GM18907 (cell line): ENCODE results near the gene DENND1A.

Experiments used
- ATAC-seq: cut with Tn5 transposase; IDR thresholded peaks from one replicate; pipeline ENCODE4 v1.9.1; 2021; ENCODE audit warnings: mild to moderate bottlenecking, moderate library complexity; ENCODE audit not compliant: unreplicated experiment

The DENND1A gene

GRCh38 chr9:123775289-123776284, 154.3 kb downstream of the DENND1A start:
- no peak for ATAC-seq

GRCh38 chr9:123773783-123774182, 156.1 kb downstream of the DENND1A start:
- no peak for ATAC-seq

- ATAC-seq: no peak
These were observed 157.0 kb downstream of the DENND1A start for GRCh38 chr9:123772967-123773366.

- no peak for ATAC-seq
These were observed 157.6 kb downstream of the DENND1A start for GRCh38 chr9:123772374-123772773.

- ATAC-seq: no peak
These were observed 158.2 kb downstream of the DENND1A start for GRCh38 chr9:123771690-123772089.

GRCh38 chr9:123769719-123770118, 160.2 kb downstream of the DENND1A start:
- ATAC-seq: no peak

GRCh38 chr9:123763910-123764588, 165.9 kb downstream of the DENND1A start:
- no peak for ATAC-seq

- ATAC-seq: no peak
These were observed 167.9 kb downstream of the DENND1A start for GRCh38 chr9:123761905-123762605.

GRCh38 chr9:123757960-123758359, 172.0 kb downstream of the DENND1A start:
- ATAC-seq: no peak

GRCh38 chr9:123757547-123757946, 172.4 kb downstream of the DENND1A start:
- no peak for ATAC-seq

GRCh38 chr9:123756484-123757106, 173.3 kb downstream of the DENND1A start:
- no peak for ATAC-seq

GRCh38 chr9:123753669-123754258, 176.2 kb downstream of the DENND1A start:
- ATAC-seq: no peak

- no peak for ATAC-seq
These were observed 176.9 kb downstream of the DENND1A start for GRCh38 chr9:123753016-123753415.

- ATAC-seq: no peak
These were observed 180.2 kb downstream of the DENND1A start for GRCh38 chr9:123749580-123750202.

- ATAC-seq: no peak
These were observed 183.2 kb downstream of the DENND1A start for GRCh38 chr9:123746765-123747164.

GRCh38 chr9:123745933-123746332, 184.0 kb downstream of the DENND1A start:
- no peak for ATAC-seq

GRCh38 chr9:123745451-123745850, 184.5 kb downstream of the DENND1A start:
- no peak for ATAC-seq

- ATAC-seq: no peak
These were observed 186.2 kb downstream of the DENND1A start for GRCh38 chr9:123743737-123744136.

GRCh38 chr9:123742009-123742767, 187.7 kb downstream of the DENND1A start:
- ATAC-seq: no peak
